K562 (cell line): ENCODE results near the gene IGF2BP1. TPM values are rescaled to one million over a fixed set of nuclear protein-coding genes. Genes with fewer than 3 reads are reported as not detected.

Experiments used
- ATF7 ChIP-seq: fragments of 450-650 bp; IDR thresholded peaks from 2 replicates; pipeline ENCODE4 v1.7.1; 2014; ENCODE audit warnings: mild to moderate bottlenecking, moderate library complexity
- BACH1 ChIP-seq: fragments of 200-800 bp; sonication (Bioruptor generic); IDR thresholded peaks from 2 replicates; pipeline ENCODE4 v1.6.1; 2016; ENCODE audit warnings: missing genetic modification characterization, missing compliant biosample characterization
- BCL6 ChIP-seq: fragments of 250-450 bp; sonication (Bioruptor Pico); IDR thresholded peaks from 2 replicates; pipeline ENCODE4 v1.4.0; 2020
- CC2D1A ChIP-seq: fragments of 450-650 bp; IDR thresholded peaks from 2 replicates; pipeline ENCODE4 v1.6.1; 2017; ENCODE audit warnings: mild to moderate bottlenecking
- CHCHD3 ChIP-seq: fragments of 250-450 bp; sonication (Bioruptor Pico); IDR thresholded peaks from 2 replicates; pipeline ENCODE4 v2.1.2; 2022; ENCODE audit warnings: mild to moderate bottlenecking
- ESRRB ChIP-seq: fragments of 250-450 bp; sonication (Bioruptor Pico); IDR thresholded peaks from 2 replicates; pipeline ENCODE4 v1.5.0; 2020; ENCODE audit warnings: mild to moderate bottlenecking, moderate library complexity, borderline replicate concordance
- MLLT1 ChIP-seq, 2 experiments: fragments of 450-650 bp; IDR thresholded peaks; 2 replicates each; pipeline ENCODE4 v1.6.1; 2016
- MTA1 ChIP-seq: fragments of 450-650 bp; IDR thresholded peaks from 2 replicates; pipeline ENCODE4 v1.6.1; 2017; ENCODE audit warnings: borderline replicate concordance
- MYC ChIP-seq, 2 experiments: fragments of 250-450 bp in 1 of 2; sonication (Bioruptor Pico) in 1 of 2; IDR thresholded peaks; 2 replicates each; pipeline versions ENCODE4 v1.5.1 to v1.6.1; 2012 to 2021; ENCODE audit warnings: low read depth in 2 of 2, borderline replicate concordance in 1 of 2, improper control_type of control experiment in 1 of 2, low read length in 1 of 2, mild to moderate bottlenecking in 1 of 2, moderate library complexity in 1 of 2
- NCOA2 ChIP-seq, 2 experiments: fragments of 450-650 bp; IDR thresholded peaks; 2 replicates each; pipeline ENCODE4 v1.6.1; 2018; ENCODE audit warnings: mild to moderate bottlenecking in 2 of 2, moderate library complexity in 1 of 2; ENCODE audit not compliant: partially characterized antibody in 2 of 2
- PBX2 ChIP-seq, 2 experiments: IDR thresholded peaks in 1 of 2; conservative IDR thresholded peaks in 1 of 2; 2 replicates each; pipeline ENCODE4 v1.6.1; 2016; ENCODE audit warnings: low read depth in 2 of 2, mild to moderate bottlenecking in 1 of 2, missing compliant biosample characterization in 1 of 2, missing genetic modification characterization in 1 of 2, moderate library complexity in 1 of 2
- PKNOX1 ChIP-seq: fragments of 450-650 bp; IDR thresholded peaks from 2 replicates; pipeline ENCODE4 v1.6.1; 2016
- TCF3 ChIP-seq: sonication (generic); formaldehyde crosslinking; IDR thresholded peaks from 2 replicates; pipeline ENCODE4 v1.4.0; 2020; ENCODE audit warnings: mild to moderate bottlenecking, missing genetic modification reagents
- TSHZ1 ChIP-seq: fragments of 250-450 bp; sonication (Bioruptor Pico); IDR thresholded peaks from 2 replicates; pipeline ENCODE4 v1.4.0; 2020; ENCODE audit warnings: mild to moderate bottlenecking, moderate library complexity
- ZNF124 ChIP-seq: sonication (generic); formaldehyde crosslinking; IDR thresholded peaks from 2 replicates; pipeline ENCODE4 v1.8.1; 2022; ENCODE audit warnings: missing genetic modification reagents
- ZNF24 ChIP-seq: fragments of 450-650 bp; IDR thresholded peaks from 2 replicates; pipeline ENCODE4 v1.6.1; 2016
- ZNF280B ChIP-seq: fragments of 250-450 bp; sonication (Bioruptor Pico); IDR thresholded peaks from 2 replicates; pipeline ENCODE4 v1.5.1; 2021; ENCODE audit warnings: mild to moderate bottlenecking
- ZNF445 ChIP-seq: fragments of 250-450 bp; sonication (Bioruptor Pico); IDR thresholded peaks from 2 replicates; pipeline ENCODE4 v1.4.0; 2020; ENCODE audit warnings: low read depth, mild to moderate bottlenecking, moderate library complexity
- polyA plus RNA-seq, 8 experiments: library from polyadenylated mRNA; depleted of rRNA in 4 of 8; stranded (reverse) in 5 of 8; unstranded in 3 of 8; fragments of >200 nt; fragmentation: Nextera tagmentation in 2 of 8; fragmentation: Illumina TruSeq in 1 of 8; extraction: Ambion mirVana in 2 of 8; extraction: Trizol in 1 of 8; gene quantifications; 2 replicates each; pipeline versions ENCODE4 v1.2.1 to v1.2.3, GENCODE V29; 2011 to 2014; ENCODE audit warnings: inconsistent platforms in 1 of 8, missing spikeins in 1 of 8
- total RNA-seq, 7 experiments: library from RNA; depleted of rRNA in 6 of 7; stranded (reverse); fragments of >200 nt in 6 of 7; fragmentation: Illumina TruSeq in 2 of 7; extraction: Trizol in 2 of 7; gene quantifications; 2 replicates each; pipeline versions ENCODE4 v1.2.1 to v1.2.3, GENCODE V29; 2011 to 2021; ENCODE audit warnings: low replicate concordance in 1 of 7

The IGF2BP1 gene
- total and polyA plus RNA-seq, 9 of the 15 experiments (the other 6 are each of a cell fraction or from before 2014, with no cell fraction given) = 13.0 to 318 (median 53.6) TPM

GRCh38 chr17:48990882-48991357 lies 6.3 kb upstream of the IGF2BP1 start (continued):
- TF ChIP-seq CC2D1A = peak; percentile 50; the same call in 1 of the 2 replicates
- no peak for TF ChIP-seq TSHZ1 (CRISPR knock-in tag)
- TF ChIP-seq ZNF24 = no peak
- TF ChIP-seq TCF3 (CRISPR knock-in tag) = no peak
- TF ChIP-seq MYC (IDR thresholded peaks at IDR 0.05; ENCODE audit: low read depth, low read length) = no peak
- no peak for TF ChIP-seq MYC (CRISPR knock-in tag; IDR thresholded peaks at IDR 0.05; ENCODE audit: borderline replicate concordance, low read depth)
- no peak for TF ChIP-seq BCL6 (CRISPR knock-in tag)
- no peak for TF ChIP-seq PBX2 (CRISPR knock-in tag; IDR thresholded peaks at IDR 0.05; ENCODE audit: low read depth)
- peak; percentile 58 for TF ChIP-seq PBX2 (tag; conservative IDR thresholded peaks at IDR 0.05; ENCODE audit: low read depth)
- no peak for TF ChIP-seq BACH1 (tag)
- no peak for TF ChIP-seq CHCHD3 (CRISPR knock-in tag)
- TF ChIP-seq MTA1 = peak; percentile 66; the same call in 1 of the 2 replicates
- no peak for TF ChIP-seq ZNF124 (CRISPR knock-in tag)
- no peak for TF ChIP-seq NCOA2 (IDR thresholded peaks at IDR 0.05; ENCODE audit: partially characterized antibody in 2 of 2)
- TF ChIP-seq ESRRB (CRISPR knock-in tag) = no peak
- no peak for TF ChIP-seq ZNF280B
- TF ChIP-seq ZNF445 (CRISPR knock-in tag) = no peak
- TF ChIP-seq PKNOX1 = peak; percentile 71
- peak; percentile 57 to 72; a peak in 2 of 4 replicates for TF ChIP-seq MLLT1 (IDR thresholded peaks at IDR 0.05)
- no peak for TF ChIP-seq ATF7
